GM12878 (cell line): ENCODE data around the gene APLN. TPM values are rescaled to one million over a fixed set of nuclear protein-coding genes. Genes with fewer than 3 reads are reported as not detected.
A peak's percentile ranks its signal among the peaks of the same experiment; 100 is the strongest.

Experiments used
- ATAC-seq: fragments of 200-7000 bp; cut with Tn5 transposase; 3 replicates; pipeline ENCODE4 v1.9.1; 2020; ENCODE audit warnings: mild to moderate bottlenecking, moderate library complexity
- BruUV-seq: library from RNA; stranded (reverse); fragments of 400-500 nt; replicated peaks from 2 replicates; lab custom pipeline; 2021; lab: Mats Ljungman, UMichigan
- CTCF ChIA-PET: fragments of 300-600 bp; sonication (Branson Sonifier 250); formaldehyde crosslinking; extraction: SDS; loops from one replicate; lab custom pipeline; 2021; ENCODE audit warnings: inconsistent platforms; lab: Yijun Ruan, JAX
- POLR2A ChIA-PET: fragments of 350-600 bp; formaldehyde crosslinking; extraction: SDS; loops from one replicate; lab custom pipeline; 2021; ENCODE audit warnings: inconsistent platforms; lab: Charles Lee
- RAD21 ChIA-PET: fragments of 300-600 bp; sonication (Branson Sonifier 250); formaldehyde crosslinking; loops from one replicate; lab custom pipeline; 2023; ENCODE audit warnings: antibody characterized with exemption; ENCODE audit not compliant: unreplicated experiment; lab: Charles Lee
- SMC1A ChIA-PET: fragments of 300-600 bp; sonication (Branson Sonifier 250); formaldehyde crosslinking; loops from one replicate; lab custom pipeline; 2023; ENCODE audit not compliant: unreplicated experiment, uncharacterized antibody; lab: Charles Lee
- DNase-seq: peaks from one replicate; pipeline ENCODE4 v3.0.0-alpha.2; 2011; ENCODE audit warnings: low read depth, low spot score
- FAIRE-seq: peaks from 3 replicates; lab custom pipeline; 2011; peaks lifted over from hg19 to GRCh38; lab: Jason Lieb, UNC
- H2AFZ ChIP-seq: 2 replicates; pipeline ENCODE4 v1.6.0; 2011; ENCODE audit warnings: low read depth, low read length, control low read depth; ENCODE audit not compliant: control insufficient read depth
- H3K27ac ChIP-seq: 2 replicates; pipeline ENCODE4 v1.5.1; 2011; ENCODE audit warnings: control low read depth; ENCODE audit not compliant: control insufficient read depth, insufficient read depth
- H3K27me3 ChIP-seq, 2 experiments: replicated peaks in 1 of 2; 2 replicates each; pipeline versions ENCODE4 v1.6.0 to v1.6.1; 2011; ENCODE audit warnings: low read length in 1 of 2; ENCODE audit not compliant: control insufficient read depth in 2 of 2, insufficient read depth in 2 of 2
- H3K36me3 ChIP-seq, 2 experiments: 2 replicates each; pipeline ENCODE4 v1.5.1; 2011; ENCODE audit warnings: low read length in 1 of 2; ENCODE audit not compliant: control insufficient read depth in 2 of 2, insufficient read depth in 2 of 2
- H3K4me1 ChIP-seq: 2 replicates; pipeline ENCODE4 v1.6.1; 2011; ENCODE audit warnings: mild to moderate bottlenecking, low read length, moderate library complexity, mixed read lengths; ENCODE audit not compliant: control insufficient read depth, insufficient read depth
- H3K4me2 ChIP-seq: 2 replicates; pipeline ENCODE4 v1.6.0; 2011; ENCODE audit warnings: control low read depth; ENCODE audit not compliant: control insufficient read depth, insufficient read depth
- H3K4me3 ChIP-seq: fragments of 200-600 bp; sonication (generic); 2 replicates; pipeline ENCODE4 v1.5.1; 2016
- H3K79me2 ChIP-seq: 2 replicates; pipeline ENCODE4 v1.6.0; 2011; ENCODE audit warnings: low read length; ENCODE audit not compliant: control insufficient read depth, insufficient read depth
- H3K9ac ChIP-seq: 2 replicates; pipeline ENCODE4 v1.8.0; 2011; ENCODE audit warnings: low read length, control low read depth, mixed read lengths; ENCODE audit not compliant: control insufficient read depth, insufficient read depth
- H3K9me3 ChIP-seq: replicated peaks from 3 replicates; pipeline ENCODE4 v1.5.1; 2011; ENCODE audit warnings: mild to moderate bottlenecking, low read length; ENCODE audit not compliant: control insufficient read depth, insufficient read depth
- H4K20me1 ChIP-seq: 2 replicates; pipeline ENCODE4 v1.6.0; 2011; ENCODE audit not compliant: control insufficient read depth, insufficient read depth
- BHLHE40 ChIP-seq, 2 experiments: fragments of 450-650 bp in 1 of 2; IDR thresholded peaks; 2 replicates each; pipeline ENCODE4 v1.6.1; 2011 to 2017; ENCODE audit warnings: low read depth in 2 of 2, borderline replicate concordance in 1 of 2, improper control_type of control experiment in 1 of 2, low read length in 1 of 2, mild to moderate bottlenecking in 1 of 2
- CHD4 ChIP-seq: fragments of 200-600 bp; sonication (generic); IDR thresholded peaks from 2 replicates; pipeline ENCODE4 v1.6.1; 2016; ENCODE audit warnings: mild to moderate bottlenecking
- CTCF ChIP-seq, 3 experiments: IDR thresholded peaks in 2 of 3; conservative IDR thresholded peaks in 1 of 3; 2 replicates each; pipeline ENCODE4 v1.5.1; 2011; ENCODE audit warnings: low read depth in 3 of 3, low read length in 3 of 3, mild to moderate bottlenecking in 3 of 3, control low read depth in 2 of 3, moderate library complexity in 2 of 3, inconsistent platforms in 1 of 3, mixed read lengths in 1 of 3; ENCODE audit not compliant: control insufficient read depth in 2 of 3, insufficient read depth in 1 of 3; ENCODE audit errors: extremely low read depth in 1 of 3
- MTA2 ChIP-seq: fragments of 450-650 bp; IDR thresholded peaks from 2 replicates; pipeline ENCODE4 v1.6.1; 2016; ENCODE audit warnings: low read depth, mild to moderate bottlenecking, moderate library complexity
- RAD21 ChIP-seq: IDR thresholded peaks from 2 replicates; pipeline ENCODE4 v1.6.1; 2011; ENCODE audit warnings: mild to moderate bottlenecking, low read depth, low read length, moderate library complexity; ENCODE audit not compliant: insufficient read depth
- SMC3 ChIP-seq: IDR thresholded peaks from 2 replicates; pipeline ENCODE4 v1.6.1; 2011; ENCODE audit warnings: low read length, improper control_type of control experiment, borderline replicate concordance
- whole genome bisulfite sequencing: methylation state at CpG from one replicate; pipeline ENCODE4 v1.1.6; 2016; ENCODE audit warnings: low lambda C conversion rate; ENCODE audit not compliant: insufficient replicate concordance, insufficient coverage; ENCODE audit errors: missing lambda C conversion rate; 5-methylcytosine and 5-hydroxymethylcytosine counted together
- in situ Hi-C: fragments of 300-500 bp; cut with MboI; formaldehyde crosslinking; loops from 9 replicates; pipeline ENCODE4 v1.14.3; 2018; ENCODE audit warnings: mixed read lengths
- intact Hi-C: fragments of 100-400 bp; cut with micrococcal nuclease; formaldehyde crosslinking; loops from one replicate; pipeline ENCODE4 v1.14.2; 2022; ENCODE audit not compliant: unreplicated experiment
- polyA plus RNA-seq, 11 experiments: library from polyadenylated mRNA; depleted of rRNA in 4 of 11; unstranded in 6 of 11; stranded (reverse) in 5 of 11; fragments of >200 nt; fragmentation: Nextera tagmentation in 4 of 11; fragmentation: Illumina TruSeq in 1 of 11; extraction: Ambion mirVana in 4 of 11; extraction: Trizol in 1 of 11; gene quantifications; 1 replicate in 1 of 11; 2 replicates in 10 of 11; pipeline versions ENCODE4 v1.2.1 to v1.2.3, GENCODE V29; 2011 to 2016; ENCODE audit warnings: inconsistent platforms in 2 of 11, missing spikeins in 2 of 11, low read depth in 1 of 11
- total RNA-seq, 4 experiments: library from RNA; depleted of rRNA in 3 of 4; stranded (reverse); fragments of >200 nt in 3 of 4; fragmentation: Illumina TruSeq in 1 of 4; extraction: Trizol in 1 of 4; gene quantifications; 2 replicates each; pipeline versions ENCODE4 v1.2.1 to v1.2.3, GENCODE V29; 2013 to 2021
- TF ChIP-seq, protein P1 (sequence below): IDR thresholded peaks from 2 replicates; pipeline ENCODE4 v1.6.1; 2011; ENCODE audit warnings: borderline replicate concordance, low read depth, mild to moderate bottlenecking, moderate library complexity, low read length; ENCODE audit not compliant: insufficient read depth, poor library complexity, severe bottlenecking
- TF ChIP-seq, protein P2 (sequence below): fragments of 450-650 bp; IDR thresholded peaks from 2 replicates; pipeline ENCODE4 v1.6.1; 2016; ENCODE audit warnings: mild to moderate bottlenecking, moderate library complexity, borderline replicate concordance

APLN gene
- total and polyA plus RNA-seq, 10 of the 15 experiments (the other 5 are each of a cell fraction or from before 2014, with no cell fraction given): 0.31 TPM; not detected in 9

DNA sequence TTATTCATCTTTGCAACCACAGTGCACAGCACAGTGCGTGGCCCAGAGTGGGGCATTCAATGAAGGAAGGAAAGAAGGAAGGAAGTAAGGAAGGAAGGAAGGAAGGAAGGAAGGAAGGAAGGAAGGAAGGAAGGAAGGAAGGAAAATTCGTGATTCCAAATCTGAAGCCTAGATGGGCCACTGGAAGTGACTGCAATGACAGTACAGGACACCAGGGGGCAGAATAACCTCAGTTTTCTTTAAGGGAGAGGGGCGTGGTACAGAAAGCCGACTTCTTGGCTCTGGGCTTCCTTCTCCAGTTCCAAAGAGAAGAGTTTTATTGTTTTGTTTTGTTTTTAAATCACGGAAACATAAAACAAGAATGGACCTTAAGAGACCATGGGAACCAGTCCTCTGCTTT, 47.8 kb downstream of the APLN start (continued):
- TF ChIP-seq, protein P1, sequence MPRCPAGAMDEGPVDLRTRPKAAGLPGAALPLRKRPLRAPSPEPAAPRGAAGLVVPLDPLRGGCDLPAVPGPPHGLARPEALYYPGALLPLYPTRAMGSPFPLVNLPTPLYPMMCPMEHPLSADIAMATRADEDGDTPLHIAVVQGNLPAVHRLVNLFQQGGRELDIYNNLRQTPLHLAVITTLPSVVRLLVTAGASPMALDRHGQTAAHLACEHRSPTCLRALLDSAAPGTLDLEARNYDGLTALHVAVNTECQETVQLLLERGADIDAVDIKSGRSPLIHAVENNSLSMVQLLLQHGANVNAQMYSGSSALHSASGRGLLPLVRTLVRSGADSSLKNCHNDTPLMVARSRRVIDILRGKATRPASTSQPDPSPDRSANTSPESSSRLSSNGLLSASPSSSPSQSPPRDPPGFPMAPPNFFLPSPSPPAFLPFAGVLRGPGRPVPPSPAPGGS: no peak
- TF ChIP-seq, protein P2, sequence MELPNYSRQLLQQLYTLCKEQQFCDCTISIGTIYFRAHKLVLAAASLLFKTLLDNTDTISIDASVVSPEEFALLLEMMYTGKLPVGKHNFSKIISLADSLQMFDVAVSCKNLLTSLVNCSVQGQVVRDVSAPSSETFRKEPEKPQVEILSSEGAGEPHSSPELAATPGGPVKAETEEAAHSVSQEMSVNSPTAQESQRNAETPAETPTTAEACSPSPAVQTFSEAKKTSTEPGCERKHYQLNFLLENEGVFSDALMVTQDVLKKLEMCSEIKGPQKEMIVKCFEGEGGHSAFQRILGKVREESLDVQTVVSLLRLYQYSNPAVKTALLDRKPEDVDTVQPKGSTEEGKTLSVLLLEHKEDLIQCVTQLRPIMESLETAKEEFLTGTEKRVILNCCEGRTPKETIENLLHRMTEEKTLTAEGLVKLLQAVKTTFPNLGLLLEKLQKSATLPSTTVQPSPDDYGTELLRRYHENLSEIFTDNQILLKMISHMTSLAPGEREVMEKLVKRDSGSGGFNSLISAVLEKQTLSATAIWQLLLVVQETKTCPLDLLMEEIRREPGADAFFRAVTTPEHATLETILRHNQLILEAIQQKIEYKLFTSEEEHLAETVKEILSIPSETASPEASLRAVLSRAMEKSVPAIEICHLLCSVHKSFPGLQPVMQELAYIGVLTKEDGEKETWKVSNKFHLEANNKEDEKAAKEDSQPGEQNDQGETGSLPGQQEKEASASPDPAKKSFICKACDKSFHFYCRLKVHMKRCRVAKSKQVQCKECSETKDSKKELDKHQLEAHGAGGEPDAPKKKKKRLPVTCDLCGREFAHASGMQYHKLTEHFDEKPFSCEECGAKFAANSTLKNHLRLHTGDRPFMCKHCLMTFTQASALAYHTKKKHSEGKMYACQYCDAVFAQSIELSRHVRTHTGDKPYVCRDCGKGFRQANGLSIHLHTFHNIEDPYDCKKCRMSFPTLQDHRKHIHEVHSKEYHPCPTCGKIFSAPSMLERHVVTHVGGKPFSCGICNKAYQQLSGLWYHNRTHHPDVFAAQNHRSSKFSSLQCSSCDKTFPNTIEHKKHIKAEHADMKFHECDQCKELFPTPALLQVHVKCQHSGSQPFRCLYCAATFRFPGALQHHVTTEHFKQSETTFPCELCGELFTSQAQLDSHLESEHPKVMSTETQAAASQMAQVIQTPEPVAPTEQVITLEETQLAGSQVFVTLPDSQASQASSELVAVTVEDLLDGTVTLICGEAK: no peak
- TF ChIP-seq CHD4: no peak
- TF ChIP-seq MTA2: no peak
- TF ChIP-seq, all 136 proteins: peak for 7

DNA sequence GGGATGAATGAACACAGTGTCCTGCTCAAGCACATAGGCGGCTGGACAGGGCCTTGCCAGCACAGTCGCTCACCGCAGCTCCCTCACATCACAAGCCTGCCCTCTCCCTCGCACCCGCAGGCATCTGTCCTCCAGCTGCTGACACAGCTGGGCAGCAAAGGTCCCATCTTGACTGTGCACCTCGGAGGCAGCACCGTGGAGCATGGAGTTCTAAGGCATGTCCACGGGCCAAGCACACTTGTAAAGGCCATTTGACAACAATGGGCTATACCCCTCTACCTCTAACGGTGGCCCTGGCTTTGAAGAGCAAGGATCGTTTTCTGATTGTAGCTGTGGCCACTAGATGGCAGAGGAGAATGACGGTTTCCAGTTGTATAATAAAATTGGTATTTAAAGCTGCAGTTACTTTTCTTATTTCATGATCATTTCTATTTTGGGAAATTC, 53.8 kb downstream of the APLN start:
- no peaks in the 10 kb centered on the region for H3K36me3 ChIP-seq
- H3K27me3 ChIP-seq: no peaks in the 10 kb centered on the region; a peak in 1 of 4 replicates
- H3K9me3 ChIP-seq: no peaks in the 10 kb centered on the region
- SMC1A ChIA-PET: interaction anchor here (0.9 to 1.9 kb wide), 3 partner anchors 11 to 243 kb away, joined by 3 to 4 read pairs (median 3); partner anchors contain the start of gene ZDHHC9
- no peaks in the 10 kb centered on the region for H4K20me1 ChIP-seq
- peak; percentile 63 for ATAC-seq
- H3K27ac ChIP-seq: no peak overlapping the region
- no peak overlapping the region for H3K9ac ChIP-seq
- no peaks in the 10 kb centered on the region for H3K79me2 ChIP-seq
- CTCF ChIA-PET: interaction anchor here (0.8 to 1.3 kb wide), 11 partner anchors 8 to 460 kb away, joined by 3 to 8 read pairs (median 3); partner anchors contain the start of gene UTP14A
- no peak for FAIRE-seq
- in situ Hi-C loops: loop anchor here (10.0 to 25.0 kb wide), 3 partner anchors 461 to 1314 kb away; no protein-coding TSS in a partner anchor
- TF ChIP-seq SMC3: peak; percentile 34; the same call in 1 of the 2 replicates
- no peak for TF ChIP-seq BHLHE40 (IDR thresholded peaks at IDR 0.05; ENCODE audit: borderline replicate concordance in 1 of 2, low read depth in 2 of 2, low read length in 1 of 2)
- TF ChIP-seq CTCF (IDR thresholded peaks at IDR 0.05 in 2 of 3, conservative IDR thresholded peaks at IDR 0.05 in 1 of 3; ENCODE audit: control insufficient read depth in 2 of 3, extremely low read depth in 1 of 3, insufficient read depth in 1 of 3, low read depth in 3 of 3, low read length in 3 of 3): peak; percentile 66 to 68 (median 67)
- TF ChIP-seq RAD21: peak; percentile 54
- H2AFZ ChIP-seq: no peak overlapping the region
- peaks cover 5% of the 10 kb centered on the region for H3K4me1 ChIP-seq
- H3K4me3 ChIP-seq: no peak overlapping the region
- H3K4me2 ChIP-seq: no peak overlapping the region
- no peak for DNase-seq
- intact Hi-C loops: loop anchor here (10.0 kb wide), 1 partner anchor 1314 kb away; no protein-coding TSS in a partner anchor
- no TSS peak for BruUV-seq
- 36% methylated on average over 11 of the region's 11 CpGs for WGBS
- POLR2A ChIA-PET: no interaction called here
- RAD21 ChIA-PET: interaction anchor here (0.7 to 1.3 kb wide), 3 partner anchors 305 to 460 kb away, joined by 3 to 4 read pairs (median 4); partner anchors contain the start of gene UTP14A
